H1 (cell line): ENCODE results near the gene ADSS1. TPM values are rescaled to one million over a fixed set of nuclear protein-coding genes. Genes with fewer than 3 reads are reported as not detected.

Source experiments
- E2F6 ChIP-seq: IDR thresholded peaks from 2 replicates; pipeline ENCODE4 v1.6.1; 2012; ENCODE audit warnings: inconsistent platforms
- EZH2 ChIP-seq: fragments of 200-600 bp; sonication (generic); IDR thresholded peaks from 2 replicates; pipeline ENCODE4 v1.7.1; 2012; ENCODE audit warnings: low read depth, mild to moderate bottlenecking, moderate library complexity, low read length, inconsistent platforms; ENCODE audit not compliant: severe bottlenecking
- FOSL1 ChIP-seq: IDR thresholded peaks from 2 replicates; pipeline ENCODE4 v1.6.1; 2011; ENCODE audit warnings: mild to moderate bottlenecking, low read depth, low read length, moderate library complexity; ENCODE audit not compliant: insufficient read depth
- JUND ChIP-seq: IDR thresholded peaks from 2 replicates; pipeline ENCODE4 v1.6.1; 2011; ENCODE audit warnings: mild to moderate bottlenecking, improper control_type of control experiment, low read length
- POLR2AphosphoS5 ChIP-seq: IDR thresholded peaks from 2 replicates; pipeline ENCODE4 v1.6.1; 2011; ENCODE audit warnings: low read depth, low read length
- polyA plus RNA-seq, 7 experiments: library from polyadenylated mRNA; depleted of rRNA in 3 of 7; stranded (reverse) in 5 of 7; unstranded in 2 of 7; fragments of >200 nt in 5 of 7; fragments of 200-250 nt in 2 of 7; gene quantifications; 1 replicate in 5 of 7; 2 replicates in 1 of 7; 4 replicates in 1 of 7; pipeline versions ENCODE4 v1.2.1 to v1.2.3, GENCODE V29; 2011 to 2013; ENCODE audit warnings: missing spikeins in 2 of 7, mixed read lengths in 2 of 7
- total RNA-seq: library from RNA; stranded (reverse); fragmentation: NEBNext Ultra II Directional; extraction: Animal tissue kit (Norgen Biotek cat#: 25700); gene quantifications from 2 replicates; pipeline ENCODE4 v1.2.1, GENCODE V29; 2021

ADSS1 gene
- total and polyA plus RNA-seq, 2 of the 8 experiments (the other 6 are each of a cell fraction or from before 2014, with no cell fraction given), result 7.1 to 7.9 TPM

- TF ChIP-seq E2F6 (no peak), POLR2AphosphoS5 (0 out of 2 replicates have a peak, but pooled peaks have one; percentile 18), JUND (no peak), EZH2 (no peak), FOSL1 (no peak)
Observed at GRCh38 chr14:104724407-104724980, 465 bp downstream of the ADSS1 start (continued).
